ENCODE results near the gene FAM47A.

FAM47A gene

GRCh38 chrX:34132028-34132427 is at the start of gene FAM47A:
TSS of gene FAM47A (minus strand) at chrX:34132314. CDS start at chrX:34132278, 36 bp downstream.
- DNase-seq (ENCODE audit: low spot score) = no peak

- no peak for DNase-seq (ENCODE audit: low spot score)
Measured at GRCh38 chrX:34147345-34147744, 15.2 kb upstream of the FAM47A start.

DNA sequence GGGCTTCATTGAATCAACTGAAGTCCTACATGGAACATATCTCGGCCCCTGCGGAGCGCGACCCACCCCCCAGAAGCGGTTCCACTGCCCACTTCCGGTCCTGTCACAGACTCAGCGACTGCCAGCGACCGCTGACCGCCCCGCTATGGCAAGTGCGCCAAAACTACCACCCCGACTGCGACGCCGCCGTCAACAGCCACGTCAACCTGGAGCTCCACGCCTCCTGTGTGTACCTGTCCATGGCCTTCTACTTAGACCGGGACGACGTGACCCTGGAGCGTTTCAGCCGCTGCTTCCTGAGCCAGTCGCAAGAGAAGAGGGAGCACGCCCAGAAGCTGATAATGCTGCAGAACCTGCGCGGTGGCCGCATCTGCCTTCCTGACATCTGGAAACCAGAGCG is 14.8 kb upstream of the FAM47A start:
- no peak for DNase-seq (ENCODE audit: low spot score)

DNA sequence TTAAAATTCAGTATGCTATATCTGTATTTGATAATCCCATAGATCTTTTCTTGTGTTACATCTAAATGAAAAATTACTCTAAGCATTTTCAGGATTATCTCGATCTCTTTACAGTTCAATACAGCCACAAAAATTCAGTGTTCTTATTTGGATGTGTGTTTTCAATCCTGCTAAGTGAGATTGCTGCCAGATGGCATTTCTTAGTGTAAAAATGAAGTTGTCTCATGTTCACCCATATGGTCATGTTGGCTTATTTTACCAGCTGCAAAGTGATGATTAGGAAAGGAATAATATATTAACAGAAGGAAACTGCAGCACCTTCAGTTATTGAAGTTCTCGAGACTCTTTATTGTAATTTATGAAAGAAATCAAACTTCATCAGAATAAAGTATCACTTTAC is 12.1 kb upstream of the FAM47A start:
- DNase-seq (ENCODE audit: low spot score) = no peak

GRCh38 chrX:34140816-34141215 is 8.7 kb upstream of the FAM47A start:
- no peak for DNase-seq (ENCODE audit: low spot score)

DNA sequence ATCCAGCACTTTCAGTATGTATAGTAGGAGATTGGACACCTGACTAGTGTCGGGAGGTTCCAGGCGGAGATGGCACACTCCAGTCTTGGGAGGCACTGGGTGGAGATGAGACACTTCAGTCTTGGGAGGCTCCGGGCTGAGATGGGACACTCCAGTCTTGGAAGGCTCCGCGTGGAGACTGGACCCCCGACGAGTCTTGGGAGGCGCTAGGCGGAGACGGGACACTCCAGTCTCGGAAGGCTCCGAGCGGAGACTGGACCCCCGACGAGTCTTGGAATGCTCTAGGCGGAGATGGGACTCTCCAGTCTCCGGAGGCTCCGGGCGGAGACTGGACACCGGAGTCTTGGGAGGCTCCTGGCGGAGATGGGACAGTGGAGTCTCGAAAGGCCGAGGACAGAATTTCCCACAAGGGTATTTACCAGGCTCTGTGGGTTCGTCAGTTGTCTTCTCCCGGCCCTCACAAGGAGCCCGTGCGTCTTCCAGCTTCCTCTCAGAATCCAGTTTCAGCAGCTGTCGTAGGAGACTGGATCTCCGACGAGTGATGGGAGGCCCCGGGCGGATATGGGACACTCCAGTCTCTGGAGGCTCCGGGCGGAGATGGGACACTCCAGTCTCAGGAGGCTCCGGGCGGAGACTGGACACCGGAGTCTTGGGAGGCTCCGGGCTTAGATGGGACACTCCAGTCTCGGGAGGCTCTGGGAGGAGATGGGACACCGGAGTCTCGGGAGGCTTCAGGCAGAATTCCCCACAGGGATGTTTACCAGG is 952 bp downstream of the FAM47A start:
- no peak for DNase-seq (ENCODE audit: low spot score)

- no peak for DNase-seq (ENCODE audit: low spot score)
Measured at GRCh38 chrX:34130501-34130900, 1.6 kb downstream of the FAM47A start.

DNA sequence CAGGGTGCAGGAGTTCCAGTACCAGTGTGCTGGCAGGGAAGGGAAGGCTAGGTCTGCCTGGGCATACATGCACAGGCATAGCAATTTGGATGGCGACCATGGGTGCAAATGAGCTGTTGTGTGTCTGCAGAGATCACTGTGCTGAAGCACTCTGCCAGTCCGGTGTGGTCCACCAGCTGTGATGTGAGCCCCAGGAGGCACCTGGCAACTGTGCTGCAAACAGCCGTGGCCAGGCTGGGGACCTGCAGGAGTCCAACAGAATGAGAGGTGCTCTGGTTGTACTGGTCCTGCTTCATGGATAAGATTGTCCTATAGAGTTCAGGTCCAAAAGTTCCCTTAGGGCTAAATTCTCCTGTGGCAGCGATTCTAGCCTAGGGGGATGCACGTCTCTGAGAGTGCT is 6.1 kb downstream of the FAM47A start:
- no peak for DNase-seq (ENCODE audit: low spot score)

GRCh38 chrX:34119122-34119521 is 13.0 kb downstream of the FAM47A start:
- DNase-seq (ENCODE audit: low spot score) = no peak

DNA sequence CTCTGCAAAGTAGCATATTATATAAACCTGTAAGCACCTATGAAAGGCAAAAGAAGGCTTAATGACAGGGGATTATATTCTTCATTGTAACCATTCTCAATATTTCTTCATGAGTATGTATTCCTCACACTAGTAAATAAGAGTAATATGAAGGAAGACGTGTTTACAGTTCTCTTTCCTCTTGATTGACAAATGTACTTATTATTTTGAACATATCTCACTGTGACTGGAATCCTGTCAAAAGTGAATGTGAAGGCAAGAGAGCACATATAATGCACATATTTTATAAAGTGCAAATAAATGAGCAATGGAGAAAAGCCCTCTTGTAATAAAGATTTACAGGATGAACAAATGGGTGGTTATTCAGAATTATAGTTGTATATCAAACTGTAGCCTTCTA is 19.7 kb downstream of the FAM47A start:
- no peak for DNase-seq (ENCODE audit: low spot score)

Measured in kidney capillary endothelial cell (primary cell).